Activated CD4-positive, alpha-beta memory T cell treated with anti-CD3 and anti-CD28 coated beads, Interleukin-2, amount 10 ng/mL, durations not matched to agents 7 days and 5 days (primary cell): ENCODE measurements around the gene ADIPOR2. TPM values are rescaled to one million over a fixed set of nuclear protein-coding genes. Genes with fewer than 3 reads are reported as not detected.

ENCODE experiments used
- CTCF ChIA-PET: fragments of 350-600 bp; sonication (Branson Sonifier 250); formaldehyde crosslinking; loops from one replicate; lab custom pipeline; 2021; ENCODE audit warnings: antibody characterized with exemption, inconsistent platforms; lab: Charles Lee
- POLR2A ChIA-PET: fragments of 350-600 bp; sonication (Branson Sonifier 250); formaldehyde crosslinking; loops from one replicate; lab custom pipeline; 2021; ENCODE audit warnings: antibody characterized with exemption; lab: Charles Lee
- DNase-seq: peaks from one replicate; pipeline ENCODE4 v3.0.0-alpha.2; 2020
- H3K27ac Mint-ChIP-seq: one replicate; pipeline ENCODE4 v1.8.0; 2021; ENCODE audit warnings: mild to moderate bottlenecking, mixed read lengths
- H3K27me3 Mint-ChIP-seq: one replicate; pipeline ENCODE4 v1.8.0; 2021; ENCODE audit warnings: mixed read lengths
- H3K36me3 Mint-ChIP-seq: one replicate; pipeline ENCODE4 v1.8.0; 2021; ENCODE audit warnings: low read depth, mixed read lengths
- H3K4me1 Mint-ChIP-seq: one replicate; pipeline ENCODE4 v1.8.0; 2021; ENCODE audit warnings: mixed read lengths
- H3K4me3 Mint-ChIP-seq: one replicate; pipeline ENCODE4 v1.8.0; 2021; ENCODE audit warnings: mild to moderate bottlenecking, mixed read lengths
- H3K9me3 Mint-ChIP-seq: one replicate; pipeline ENCODE4 v1.8.0; 2021; ENCODE audit warnings: mixed read lengths
- total RNA-seq, 2 experiments: library from RNA; stranded (reverse); gene quantifications; one replicate each; pipeline ENCODE4 v1.2.3, GENCODE V29; 2021

ADIPOR2 gene
- total RNA-seq, 2 experiments from 2014 or later, result 63.8 to 71.8 TPM

GRCh38 chr12:1830981-1831963, 140.4 kb downstream of the ADIPOR2 start:
- H3K27me3 Mint-ChIP-seq, result peaks cover 23% of the 10 kb centered on the region
- ChIA-PET POLR2A (no interaction called here), CTCF (interaction anchor here (1.5 kb wide), 1 partner anchor 108 kb away, joined by 3 read pairs; no protein-coding TSS in a partner anchor)
- no peaks in the 10 kb centered on the region for H3K4me1 Mint-ChIP-seq
- no peaks in the 10 kb centered on the region for H3K36me3 Mint-ChIP-seq
- peak; percentile 24 for DNase-seq
- no peaks in the 10 kb centered on the region for H3K9me3 Mint-ChIP-seq
- H3K27ac Mint-ChIP-seq, result no peak overlapping the region
- H3K4me3 Mint-ChIP-seq, result no peak overlapping the region

GRCh38 chr12:1832801-1833595, 142.1 kb downstream of the ADIPOR2 start:
- POLR2A ChIA-PET, result no interaction called here

GRCh38 chr12:1833596-1834028, 142.7 kb downstream of the ADIPOR2 start:
- CTCF ChIA-PET, result no interaction called here
- peaks cover 23% of the 10 kb centered on the region for H3K27me3 Mint-ChIP-seq
- H3K4me1 Mint-ChIP-seq, result no peaks in the 10 kb centered on the region
- H3K36me3 Mint-ChIP-seq, result no peaks in the 10 kb centered on the region
- POLR2A ChIA-PET, result no interaction called here
- no peak overlapping the region for H3K27ac Mint-ChIP-seq
- no peak overlapping the region for H3K4me3 Mint-ChIP-seq
- DNase-seq, result no peak
- no peaks in the 10 kb centered on the region for H3K9me3 Mint-ChIP-seq

More at GRCh38 chr12:1832801-1833595, 142.1 kb downstream of the ADIPOR2 start:
- H3K4me1 Mint-ChIP-seq, result no peaks in the 10 kb centered on the region
- no peaks in the 10 kb centered on the region for H3K9me3 Mint-ChIP-seq
- H3K36me3 Mint-ChIP-seq, result no peaks in the 10 kb centered on the region
- DNase-seq, result no peak
- no peak overlapping the region for H3K27ac Mint-ChIP-seq
- CTCF ChIA-PET, result interaction anchor here (0.6 kb wide), 1 partner anchor 1052 kb away, joined by 5 read pairs; no protein-coding TSS in a partner anchor
- H3K4me3 Mint-ChIP-seq, result no peak overlapping the region
- H3K27me3 Mint-ChIP-seq, result peaks cover 23% of the 10 kb centered on the region

- CTCF ChIA-PET, result no interaction called here
These were observed 143.5 kb downstream of the ADIPOR2 start for GRCh38 chr12:1834186-1834925.

GRCh38 chr12:1835211-1836131, 144.6 kb downstream of the ADIPOR2 start:
- no peak overlapping the region for H3K4me3 Mint-ChIP-seq
- H3K9me3 Mint-ChIP-seq, result no peaks in the 10 kb centered on the region
- DNase-seq, result no peak
- peaks cover 20% of the 10 kb centered on the region for H3K27me3 Mint-ChIP-seq
- POLR2A ChIA-PET, result no interaction called here
- no peaks in the 10 kb centered on the region for H3K36me3 Mint-ChIP-seq
- CTCF ChIA-PET, result no interaction called here
- no peak overlapping the region for H3K27ac Mint-ChIP-seq
- no peaks in the 10 kb centered on the region for H3K4me1 Mint-ChIP-seq

More at GRCh38 chr12:1834186-1834925, 143.5 kb downstream of the ADIPOR2 start:
- Mint-ChIP-seq H3K36me3 (no peaks in the 10 kb centered on the region), H3K4me3 (no peak overlapping the region), H3K27ac (no peak overlapping the region), H3K9me3 (no peaks in the 10 kb centered on the region), H3K4me1 (no peaks in the 10 kb centered on the region), H3K27me3 (peaks cover 21% of the 10 kb centered on the region)
- POLR2A ChIA-PET, result no interaction called here
- no peak for DNase-seq

- peaks cover 12% of the 10 kb centered on the region for H3K27me3 Mint-ChIP-seq
- POLR2A ChIA-PET, result no interaction called here
- H3K36me3 Mint-ChIP-seq, result no peaks in the 10 kb centered on the region
- CTCF ChIA-PET, result no interaction called here
- no peak overlapping the region for H3K27ac Mint-ChIP-seq
- no peaks in the 10 kb centered on the region for H3K4me1 Mint-ChIP-seq
- no peak for DNase-seq
- H3K9me3 Mint-ChIP-seq, result no peaks in the 10 kb centered on the region
- no peak overlapping the region for H3K4me3 Mint-ChIP-seq
These were observed 145.5 kb downstream of the ADIPOR2 start for GRCh38 chr12:1836241-1836803.

GRCh38 chr12:1836854-1837421, 146.1 kb downstream of the ADIPOR2 start:
- ChIA-PET CTCF (no interaction called here), POLR2A (no interaction called here)
- Mint-ChIP-seq H3K9me3 (no peaks in the 10 kb centered on the region), H3K4me1 (no peaks in the 10 kb centered on the region), H3K27ac (no peak overlapping the region), H3K36me3 (no peaks in the 10 kb centered on the region), H3K4me3 (no peak overlapping the region), H3K27me3 (peaks cover 11% of the 10 kb centered on the region)
- DNase-seq, result no peak

- CTCF ChIA-PET, result no interaction called here
- no peak overlapping the region for H3K27ac Mint-ChIP-seq
These were observed 146.8 kb downstream of the ADIPOR2 start for GRCh38 chr12:1837541-1838204.

More at GRCh38 chr12:1837541-1838204, 146.8 kb downstream of the ADIPOR2 start:
- no peak for DNase-seq
- H3K4me1 Mint-ChIP-seq, result no peaks in the 10 kb centered on the region
- no peak overlapping the region for H3K4me3 Mint-ChIP-seq
- H3K36me3 Mint-ChIP-seq, result no peaks in the 10 kb centered on the region
- no peaks in the 10 kb centered on the region for H3K9me3 Mint-ChIP-seq
- POLR2A ChIA-PET, result no interaction called here
- peaks cover 4% of the 10 kb centered on the region for H3K27me3 Mint-ChIP-seq

Other genes starting within 250 kb of the ADIPOR2 start
- gene FBXL14, start 96.5 kb upstream of the ADIPOR2 start, total RNA-seq, result 10 to 100 TPM; 30.3 to 30.9 TPM
- gene WNT5B, start 61.8 kb upstream of the ADIPOR2 start, total RNA-seq, result 1 to 10 TPM; 1.4 to 1.7 TPM
- gene LRTM2, start 129.5 kb downstream of the ADIPOR2 start, total RNA-seq, result not detected
- gene CACNA2D4, start 227.6 kb downstream of the ADIPOR2 start, total RNA-seq, result 10 to 100 TPM; 20.8 to 23.6 TPM